Muscle of back (tissue), 10 donors: ENCODE data around the gene CERS4. TPM values are rescaled to one million over a fixed set of nuclear protein-coding genes. Genes with fewer than 3 reads are reported as not detected.

Source experiments
- polyA plus RNA-seq, 10 donors: library from polyadenylated mRNA; unstranded; fragments of 120-200 nt; gene quantifications; one replicate each; pipeline ENCODE4 v1.2.1, GENCODE V29; 2013; ENCODE audit not compliant: insufficient read length in 10 of 10

CERS4 gene
- polyA plus RNA-seq, 10 donors = 10.3 to 17.7 (median 14.1) TPM

Other genes with a start within 250 kb of the CERS4 start
- gene ELAVL1, start 203.7 kb upstream of the CERS4 start, polyA plus RNA-seq = 10 to 100 TPM; 48.9 to 67.5 (median 53.6) TPM
- gene CCL25, start 156.6 kb upstream of the CERS4 start, polyA plus RNA-seq = under 1 TPM in 4 of 10 donors, not detected in 6; 0.18 to 0.33 (median 0.27) TPM
- 10 to 100 TPM in 5 of 10 donors, 1 to 10 TPM in 5; 5.9 to 17.6 (median 9.7) TPM for gene FBN3, start 59.8 kb upstream of the CERS4 start, polyA plus RNA-seq
- 10 to 100 TPM; 15.8 to 27.2 (median 19.7) TPM for gene CD320, start 99.0 kb downstream of the CERS4 start, polyA plus RNA-seq
- gene NDUFA7, start 112.0 kb downstream of the CERS4 start, polyA plus RNA-seq = 10 to 100 TPM; 26.3 to 56.8 (median 43.9) TPM
- gene RPS28, start 112.1 kb downstream of the CERS4 start, polyA plus RNA-seq = 100 to 1,000 TPM; 460 to 776 (median 571) TPM
- gene KANK3, start 133.9 kb downstream of the CERS4 start, polyA plus RNA-seq = 10 to 100 TPM in 5 of 10 donors, 1 to 10 TPM in 5; 5.1 to 14.8 (median 9.6) TPM
- gene ANGPTL4, start 154.8 kb downstream of the CERS4 start, polyA plus RNA-seq = 1 to 10 TPM in 9 of 10 donors, under 1 TPM in 1; 0.79 to 2.8 (median 2.0) TPM
- gene RAB11B, start 181.0 kb downstream of the CERS4 start, polyA plus RNA-seq = 10 to 100 TPM; 55.9 to 90.1 (median 66.8) TPM
- 10 to 100 TPM; 10.9 to 19.0 (median 14.3) TPM for gene MARCHF2, start 203.9 kb downstream of the CERS4 start, polyA plus RNA-seq
- 100 to 1,000 TPM; 162 to 259 (median 182) TPM for gene HNRNPM, start 235.6 kb downstream of the CERS4 start, polyA plus RNA-seq